HG03175 (cell line): ENCODE data around the gene SRRM3.
"Not testable (repeated sequence)": the region's sequence is repeated elsewhere in the genome, so short reads cannot be mapped to it uniquely, and the experiment has no call there.

Experiments
- ATAC-seq: cut with Tn5 transposase; IDR thresholded peaks from one replicate; pipeline ENCODE4 v1.9.1; 2021; ENCODE audit warnings: mild to moderate bottlenecking, moderate library complexity; ENCODE audit not compliant: unreplicated experiment

Gene SRRM3

DNA sequence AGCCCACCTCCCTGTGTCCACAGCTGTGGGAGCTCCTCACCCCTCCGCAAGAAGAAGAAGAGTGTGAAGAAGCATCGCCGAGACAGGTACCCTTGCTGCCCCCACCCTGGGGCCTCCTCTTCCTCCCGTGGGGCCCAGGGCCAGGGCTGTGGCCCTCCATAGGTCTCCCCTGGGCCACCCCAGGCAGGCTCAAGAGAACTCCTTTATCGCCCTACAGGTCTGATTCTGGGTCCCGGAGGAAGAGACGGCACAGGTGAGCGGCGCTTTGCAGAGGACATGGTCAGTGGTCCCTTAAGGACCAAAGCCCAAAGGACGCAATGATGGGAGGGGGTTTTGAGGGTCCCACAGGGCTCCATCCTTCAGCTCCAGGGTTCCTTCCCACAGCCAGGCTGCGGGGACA is 59.6 kb downstream of the SRRM3 start:
- ATAC-seq = no peak

DNA sequence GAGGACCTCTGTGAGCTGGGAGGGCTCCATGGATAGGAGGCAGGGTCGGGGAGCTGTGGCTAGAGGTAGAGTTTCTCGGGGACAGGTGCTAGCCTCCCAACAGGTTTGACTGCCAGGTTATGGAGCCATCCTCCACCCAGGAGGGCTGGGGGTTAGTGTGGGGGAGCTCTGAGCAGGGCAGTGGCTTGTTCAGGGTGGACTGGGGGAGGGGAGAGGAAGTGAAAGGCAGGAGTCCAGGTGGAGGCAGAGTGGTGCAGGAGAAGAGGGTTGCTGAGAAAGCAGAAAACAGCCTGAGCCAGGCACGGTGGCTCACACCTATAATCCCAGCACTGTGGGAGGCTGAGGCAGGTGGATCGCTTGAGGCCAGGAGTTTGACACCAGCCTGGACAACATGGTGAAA is 60.2 kb downstream of the SRRM3 start:
- no peak for ATAC-seq

- peak; percentile 61 for ATAC-seq
Observed at GRCh38 chr7:76262683-76263402, 61.1 kb downstream of the SRRM3 start.

- no peak for ATAC-seq
Observed at GRCh38 chr7:76265299-76265698, 63.6 kb downstream of the SRRM3 start.

GRCh38 chr7:76267107-76267893 is 65.6 kb downstream of the SRRM3 start:
- no peak for ATAC-seq

GRCh38 chr7:76267894-76268183 is 66.1 kb downstream of the SRRM3 start:
- no peak for ATAC-seq

GRCh38 chr7:76268376-76268775 is 66.7 kb downstream of the SRRM3 start:
- ATAC-seq = no peak

GRCh38 chr7:76269895-76270294 is 68.2 kb downstream of the SRRM3 start:
- ATAC-seq = no peak

DNA sequence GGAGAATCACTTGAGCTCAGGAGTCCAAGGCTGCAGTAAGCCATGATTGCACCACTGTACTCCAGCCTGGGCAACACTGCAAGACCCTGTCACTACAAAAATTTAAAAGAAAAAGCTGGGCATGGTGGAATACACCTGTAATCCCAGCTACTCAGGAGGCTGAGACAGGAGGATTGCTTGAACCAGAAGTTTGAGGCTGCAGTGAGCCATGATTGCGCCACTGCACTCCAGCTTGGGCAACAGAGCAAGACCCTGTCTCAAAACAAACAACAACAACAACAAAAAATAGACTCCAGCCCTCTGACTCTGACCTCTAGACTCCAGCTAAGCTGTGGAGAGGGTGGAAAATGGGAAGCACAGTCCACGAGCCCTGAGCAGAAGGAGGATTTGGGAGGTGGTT is 69.7 kb downstream of the SRRM3 start:
- ATAC-seq = not testable (repeated sequence)

GRCh38 chr7:76272142-76272541 is 70.4 kb downstream of the SRRM3 start:
- no peak for ATAC-seq

DNA sequence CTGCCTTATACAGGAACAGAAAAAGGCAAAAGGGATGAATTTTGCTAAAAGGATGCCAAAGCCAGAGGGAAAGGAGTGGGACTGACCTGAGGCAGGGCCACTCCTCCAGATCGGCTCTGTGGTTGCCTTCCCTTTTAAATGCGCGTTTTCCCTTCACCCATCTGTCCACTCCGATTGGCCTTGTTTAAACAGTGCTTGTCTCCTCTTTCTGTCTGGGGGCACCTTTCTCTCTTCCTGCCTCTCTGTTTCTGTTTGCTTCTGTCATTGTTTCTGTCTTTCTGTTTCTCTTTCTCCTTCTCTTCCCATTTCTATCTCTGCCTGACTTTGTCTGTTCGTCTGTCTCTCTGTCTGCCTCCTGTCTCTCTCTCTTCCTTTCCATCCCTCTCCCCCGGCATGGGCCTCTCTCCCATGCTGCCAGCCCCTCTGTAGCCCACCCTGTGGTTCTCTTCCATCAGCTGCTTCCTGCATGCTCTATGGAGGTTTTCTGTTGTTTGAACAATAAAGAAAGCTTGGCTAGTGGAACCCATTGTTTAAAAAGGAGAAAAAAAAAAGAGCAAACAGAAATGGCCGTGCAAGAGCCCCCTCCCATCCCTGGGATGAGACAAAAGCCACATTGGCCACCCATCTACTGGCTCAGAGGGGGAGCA is 71.3 kb downstream of the SRRM3 start:
- ATAC-seq = no peak

DNA sequence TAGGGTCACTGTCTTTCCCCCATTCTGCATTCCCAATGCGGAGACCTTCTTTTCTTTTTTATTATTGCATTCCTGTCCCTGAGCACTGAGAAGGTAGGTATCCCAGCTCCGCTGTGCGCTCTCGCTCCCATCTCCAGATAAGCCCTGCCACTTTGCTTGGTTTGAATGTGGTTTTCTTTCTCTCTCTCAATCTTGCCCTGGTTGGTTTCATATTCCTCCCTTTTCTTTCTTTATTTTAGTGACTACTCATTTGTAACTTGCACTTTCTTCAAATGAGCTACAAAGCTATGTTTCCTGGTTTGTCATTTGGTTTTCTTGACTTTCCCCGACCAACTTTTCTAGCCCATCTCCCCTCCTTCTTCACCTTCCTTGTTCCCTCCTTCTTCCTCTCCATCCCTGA is 71.8 kb downstream of the SRRM3 start:
- ATAC-seq = no peak

GRCh38 chr7:76278540-76278939 is 76.8 kb downstream of the SRRM3 start:
- ATAC-seq = no peak

- ATAC-seq = no peak
Observed at GRCh38 chr7:76280408-76280807, 78.7 kb downstream of the SRRM3 start.

DNA sequence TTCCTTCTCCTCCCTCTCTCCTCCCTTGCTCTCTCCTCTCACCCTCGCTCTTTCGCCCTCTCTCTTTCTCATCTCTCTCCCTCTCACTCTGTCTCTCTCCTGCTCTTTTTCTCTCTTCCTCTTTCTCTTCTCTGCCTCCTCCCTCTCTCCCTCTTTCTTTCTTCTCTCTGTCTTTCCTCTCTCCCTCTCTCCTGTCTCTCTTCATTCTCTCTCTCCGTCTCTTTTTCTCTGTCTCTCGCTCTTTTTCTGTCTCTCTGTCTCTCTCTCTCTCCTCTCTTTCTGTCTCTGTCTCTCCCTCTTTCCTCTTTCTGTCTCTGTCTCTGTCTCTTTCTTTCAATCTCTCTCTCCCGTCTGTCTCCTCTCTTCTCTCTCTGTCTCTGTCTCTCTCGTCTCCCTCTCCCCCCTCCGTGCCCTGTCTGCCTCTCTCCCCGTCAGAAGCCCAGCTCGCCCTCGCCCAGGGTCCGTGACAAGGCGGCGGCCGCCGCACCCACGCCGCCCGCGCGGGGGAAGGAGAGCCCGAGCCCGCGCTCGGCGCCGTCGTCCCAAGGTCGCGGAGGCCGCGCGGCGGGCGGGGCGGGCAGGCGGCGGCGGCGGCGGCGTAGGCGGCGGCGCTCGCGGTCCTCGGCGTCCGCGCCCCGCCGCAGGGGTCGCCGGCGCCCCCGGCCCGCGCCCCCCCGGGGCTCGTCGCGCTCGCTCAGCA is 79.5 kb downstream of the SRRM3 start:
- ATAC-seq = no peak

DNA sequence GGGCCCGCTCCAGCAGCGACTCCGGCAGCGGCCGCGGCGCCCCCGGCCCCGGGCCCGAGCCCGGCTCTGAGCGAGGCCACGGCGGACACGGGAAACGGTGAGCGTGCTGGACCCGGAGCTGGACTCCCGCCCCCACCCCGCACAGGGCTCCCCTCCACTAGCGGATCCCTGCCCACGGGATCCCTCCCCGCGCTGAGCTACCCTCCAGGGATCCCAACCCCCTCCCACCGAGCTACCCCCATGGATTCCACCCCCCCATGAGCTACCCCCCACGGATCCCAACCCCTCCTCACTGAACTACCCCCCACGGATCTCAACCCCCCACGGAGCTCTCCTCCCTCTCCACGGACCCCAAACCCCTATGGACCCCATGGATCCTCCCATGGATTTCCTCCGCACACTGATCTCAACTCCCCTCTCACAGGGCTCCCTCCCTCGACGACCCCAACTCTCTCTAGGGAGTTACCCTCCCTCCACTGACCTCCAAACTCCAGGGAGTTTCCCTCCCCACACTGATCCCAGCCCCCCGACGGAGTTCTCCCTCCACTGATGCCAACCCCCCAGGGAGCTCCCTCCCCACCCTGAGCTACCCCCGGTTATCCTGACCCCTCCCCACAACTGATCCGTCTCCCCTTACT is 80.1 kb downstream of the SRRM3 start:
- ATAC-seq = no peak

GRCh38 chr7:76282344-76283253 is 80.9 kb downstream of the SRRM3 start:
- no peak for ATAC-seq

DNA sequence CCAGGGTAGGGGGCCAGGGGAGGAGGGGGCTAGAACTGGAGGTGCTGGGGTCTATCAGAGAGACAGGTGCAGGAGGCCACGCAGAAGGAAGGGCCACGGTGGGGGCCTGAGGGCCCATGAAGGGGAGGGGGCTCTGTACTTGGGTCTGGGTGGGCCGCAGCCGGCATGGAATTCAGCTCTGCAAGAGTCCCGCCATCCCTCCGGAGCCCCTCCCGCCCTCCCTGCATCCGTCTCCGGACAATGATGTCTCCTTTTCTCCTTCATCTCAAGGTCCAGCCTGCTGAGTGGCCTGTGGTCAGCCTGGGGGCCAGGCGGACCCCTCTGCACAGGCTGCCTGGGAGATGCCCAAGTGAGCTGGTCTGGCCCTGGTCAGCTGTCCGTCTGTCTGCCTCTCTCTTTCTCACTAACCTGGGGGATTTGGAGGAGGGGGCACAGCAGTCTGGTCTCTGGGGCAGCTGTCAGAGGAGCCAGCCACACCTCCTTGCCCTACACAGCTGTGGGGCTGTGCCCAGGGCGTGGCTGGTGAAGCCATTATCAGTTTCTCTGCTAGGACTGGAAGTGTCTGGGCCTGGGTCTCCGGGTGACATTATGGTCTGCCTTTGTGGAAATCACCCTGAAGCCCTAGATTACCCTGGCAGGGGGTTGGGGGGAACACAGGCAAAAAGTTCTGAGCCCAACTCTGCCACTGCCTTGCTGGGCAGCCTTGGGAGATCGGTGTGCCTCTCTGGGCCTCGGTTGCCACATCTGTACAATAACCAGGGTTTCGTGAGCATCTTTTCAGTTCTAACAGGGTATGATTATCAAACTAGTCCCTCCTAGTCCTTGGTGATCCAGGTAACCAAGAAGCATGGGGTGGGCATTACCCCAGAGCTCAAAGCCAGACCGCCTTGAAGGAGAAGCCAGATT is 81.8 kb downstream of the SRRM3 start:
- no peak for ATAC-seq
